HFFc6 (cell line): Measurements from ENCODE around the gene TMEFF1. TPM values are rescaled to one million over a fixed set of nuclear protein-coding genes. Genes with fewer than 3 reads are reported as not detected.
"Not testable (repeated sequence)": the region's sequence is repeated elsewhere in the genome, so short reads cannot be mapped to it uniquely, and the experiment has no call there.

Experiments used
- DNase-seq: peaks from one replicate; pipeline ENCODE4 v3.0.0-alpha.2; 2018
- H3K27ac Mint-ChIP-seq: 2 replicates; pipeline ENCODE4 v1.8.0; 2020; ENCODE audit warnings: mild to moderate bottlenecking, mixed read lengths
- H3K27me3 Mint-ChIP-seq: 2 replicates; pipeline ENCODE4 v1.8.0; 2021; ENCODE audit warnings: mild to moderate bottlenecking, moderate library complexity, mixed read lengths; ENCODE audit not compliant: insufficient read depth
- H3K36me3 Mint-ChIP-seq: 2 replicates; pipeline ENCODE4 v1.8.0; 2021; ENCODE audit warnings: low read depth, mixed read lengths
- H3K4me1 Mint-ChIP-seq: 2 replicates; pipeline ENCODE4 v1.8.0; 2020; ENCODE audit warnings: low read depth, mixed read lengths
- H3K4me3 Mint-ChIP-seq: 2 replicates; pipeline ENCODE4 v1.8.0; 2020; ENCODE audit warnings: mild to moderate bottlenecking, moderate library complexity, mixed read lengths
- H3K9me3 Mint-ChIP-seq: 2 replicates; pipeline ENCODE4 v1.8.0; 2020; ENCODE audit warnings: mild to moderate bottlenecking, mixed read lengths
- total RNA-seq, 6 experiments: library from RNA; stranded (reverse); fragmentation: NEBNext Ultra II Directional; extraction: Animal tissue kit (Norgen Biotek cat#: 25700); gene quantifications; 2 replicates in 1 of 6; 3 replicates in 5 of 6; pipeline ENCODE4 v1.2.3, GENCODE V29; 2021
- TF ChIP-seq, protein P1 (sequence below): fragments of 200-600 bp; sonication (generic); IDR thresholded peaks from 2 replicates; pipeline ENCODE4 v1.5.0; 2021; ENCODE audit warnings: antibody characterized with exemption, mild to moderate bottlenecking

The TMEFF1 gene
- total RNA-seq, 6 experiments from 2014 or later: 1.3 to 2.4 (median 1.6) TPM

DNA sequence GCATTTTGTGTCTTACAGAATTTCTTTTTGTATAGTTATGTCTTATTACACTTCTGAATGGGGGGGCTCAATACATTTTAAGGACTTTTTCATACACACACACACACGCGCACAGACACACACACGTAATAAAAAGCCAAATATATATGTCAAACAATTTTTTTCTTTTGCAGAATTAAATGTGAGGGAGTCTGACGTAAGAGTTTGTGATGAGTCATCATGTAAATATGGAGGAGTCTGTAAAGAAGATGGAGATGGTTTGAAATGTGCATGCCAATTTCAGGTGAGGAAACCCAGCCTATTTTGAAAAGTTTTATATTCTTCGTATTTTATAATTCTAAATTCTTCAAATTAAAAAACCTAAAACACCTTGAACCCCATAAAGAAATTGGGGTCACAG, 25.6 kb downstream of the TMEFF1 start:
- no peak overlapping the region for H3K27ac Mint-ChIP-seq
- TF ChIP-seq, protein P1, sequence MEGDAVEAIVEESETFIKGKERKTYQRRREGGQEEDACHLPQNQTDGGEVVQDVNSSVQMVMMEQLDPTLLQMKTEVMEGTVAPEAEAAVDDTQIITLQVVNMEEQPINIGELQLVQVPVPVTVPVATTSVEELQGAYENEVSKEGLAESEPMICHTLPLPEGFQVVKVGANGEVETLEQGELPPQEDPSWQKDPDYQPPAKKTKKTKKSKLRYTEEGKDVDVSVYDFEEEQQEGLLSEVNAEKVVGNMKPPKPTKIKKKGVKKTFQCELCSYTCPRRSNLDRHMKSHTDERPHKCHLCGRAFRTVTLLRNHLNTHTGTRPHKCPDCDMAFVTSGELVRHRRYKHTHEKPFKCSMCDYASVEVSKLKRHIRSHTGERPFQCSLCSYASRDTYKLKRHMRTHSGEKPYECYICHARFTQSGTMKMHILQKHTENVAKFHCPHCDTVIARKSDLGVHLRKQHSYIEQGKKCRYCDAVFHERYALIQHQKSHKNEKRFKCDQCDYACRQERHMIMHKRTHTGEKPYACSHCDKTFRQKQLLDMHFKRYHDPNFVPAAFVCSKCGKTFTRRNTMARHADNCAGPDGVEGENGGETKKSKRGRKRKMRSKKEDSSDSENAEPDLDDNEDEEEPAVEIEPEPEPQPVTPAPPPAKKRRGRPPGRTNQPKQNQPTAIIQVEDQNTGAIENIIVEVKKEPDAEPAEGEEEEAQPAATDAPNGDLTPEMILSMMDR: no peak
- H3K36me3 Mint-ChIP-seq: no peaks in the 10 kb centered on the region
- DNase-seq: no peak
- H3K27me3 Mint-ChIP-seq: no peaks in the 10 kb centered on the region
- no peaks in the 10 kb centered on the region for H3K9me3 Mint-ChIP-seq
- H3K4me3 Mint-ChIP-seq: no peak overlapping the region
- H3K4me1 Mint-ChIP-seq: peaks cover 32% of the 10 kb centered on the region

DNA sequence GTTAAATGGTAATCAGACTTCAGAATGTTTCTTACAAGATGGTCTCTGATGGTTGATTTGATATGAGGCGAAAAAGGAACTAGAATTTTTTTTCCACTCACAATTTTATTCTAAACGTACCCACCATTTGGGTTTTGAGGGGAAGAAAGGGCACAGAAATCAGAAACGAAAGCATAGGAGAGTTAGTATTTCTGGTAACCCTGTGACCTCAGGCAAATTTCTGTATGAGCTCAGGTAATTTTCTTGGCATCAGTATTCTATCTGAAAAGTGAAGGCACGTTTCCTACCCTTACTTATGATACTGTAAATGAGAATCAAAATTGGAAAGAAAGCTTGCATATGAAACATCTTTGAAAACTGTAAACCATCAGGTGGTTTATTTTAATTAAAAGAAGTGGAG, 26.5 kb downstream of the TMEFF1 start:
- H3K9me3 Mint-ChIP-seq: no peaks in the 10 kb centered on the region
- H3K36me3 Mint-ChIP-seq: no peaks in the 10 kb centered on the region
- no peaks in the 10 kb centered on the region for H3K27me3 Mint-ChIP-seq
- H3K4me3 Mint-ChIP-seq: no peak overlapping the region
- TF ChIP-seq, protein P1: no peak
- H3K27ac Mint-ChIP-seq: no peak overlapping the region
- H3K4me1 Mint-ChIP-seq: peaks cover 32% of the 10 kb centered on the region
- no peak for DNase-seq

DNA sequence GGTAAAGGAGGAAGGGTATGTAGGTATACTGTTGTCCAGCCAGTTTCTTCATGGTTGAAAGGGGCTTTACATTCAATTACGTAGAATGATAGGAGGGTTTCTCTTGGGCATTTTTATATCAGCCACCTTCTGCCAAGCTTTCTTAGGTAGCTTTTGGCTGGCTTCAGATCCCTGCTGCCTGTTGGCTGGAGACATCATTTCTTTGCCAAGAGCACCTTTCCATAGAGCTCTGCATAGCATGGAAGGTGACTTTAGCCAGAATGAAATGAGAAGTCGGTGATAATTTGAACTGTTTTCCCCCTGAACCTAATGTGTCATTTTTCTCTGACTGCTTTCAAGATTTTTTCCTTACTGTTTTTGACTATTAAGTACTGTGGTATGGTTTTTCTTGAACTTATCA, 26.9 kb downstream of the TMEFF1 start:
- no peaks in the 10 kb centered on the region for H3K27me3 Mint-ChIP-seq
- H3K4me3 Mint-ChIP-seq: no peak overlapping the region
- TF ChIP-seq, protein P1: no peak
- no peaks in the 10 kb centered on the region for H3K36me3 Mint-ChIP-seq
- no peak overlapping the region for H3K27ac Mint-ChIP-seq
- H3K4me1 Mint-ChIP-seq: peaks cover 32% of the 10 kb centered on the region
- no peak for DNase-seq
- H3K9me3 Mint-ChIP-seq: no peaks in the 10 kb centered on the region

DNA sequence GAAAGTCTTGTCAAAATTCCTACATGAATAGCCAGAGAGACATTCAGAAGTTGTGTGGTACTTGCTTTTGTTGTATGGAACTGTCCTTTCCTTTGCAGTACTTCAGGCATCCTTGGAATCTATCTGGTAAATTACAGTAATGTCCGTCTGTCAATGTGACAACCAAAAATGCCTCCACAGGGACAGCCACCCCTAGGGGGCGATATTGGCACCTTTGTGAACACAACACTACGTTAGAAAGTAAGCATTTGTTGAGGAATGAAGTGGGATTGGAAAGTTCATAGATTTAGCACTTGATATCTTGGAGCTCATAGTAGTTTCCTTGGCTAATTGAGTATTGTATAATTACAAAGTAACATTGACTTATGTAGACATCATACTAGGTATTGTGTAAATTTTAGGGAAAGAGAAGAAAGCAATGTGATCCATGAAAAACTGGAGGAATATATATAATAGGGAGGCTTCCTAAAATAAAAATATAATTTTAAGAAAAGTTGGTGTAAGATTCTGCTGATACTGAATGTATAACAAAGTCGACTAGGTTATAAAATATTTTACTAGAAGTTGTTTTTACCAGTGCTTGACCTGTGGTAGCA, 32.7 kb downstream of the TMEFF1 start:
- no peak overlapping the region for H3K27ac Mint-ChIP-seq
- peaks cover 11% of the 10 kb centered on the region; the same call in 1 of the 2 replicates for H3K9me3 Mint-ChIP-seq
- TF ChIP-seq, protein P1: peak; percentile 91
- H3K4me1 Mint-ChIP-seq: peaks cover 18% of the 10 kb centered on the region
- H3K36me3 Mint-ChIP-seq: peaks cover 17% of the 10 kb centered on the region
- H3K4me3 Mint-ChIP-seq: no peak overlapping the region
- no peaks in the 10 kb centered on the region for H3K27me3 Mint-ChIP-seq
- DNase-seq: peak; percentile 55

DNA sequence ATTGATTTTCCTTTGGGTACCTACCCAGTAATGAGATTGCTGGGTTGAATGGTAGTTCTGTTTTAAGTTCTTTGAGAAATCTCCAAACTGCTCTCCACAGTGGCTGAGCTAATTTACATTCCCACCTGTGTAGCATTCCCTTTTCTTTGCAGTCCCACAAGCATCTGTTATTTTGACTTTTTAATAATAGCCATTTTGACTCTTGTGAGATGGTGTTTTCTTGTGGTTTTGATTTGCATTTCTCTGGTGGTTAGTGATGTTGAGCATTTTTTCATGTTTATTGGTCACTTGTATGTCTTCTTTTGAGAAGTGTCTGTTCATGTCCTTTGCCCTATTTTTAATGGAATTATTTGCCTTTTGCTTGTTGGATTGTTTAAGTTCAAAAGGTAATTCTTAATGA, 34.4 kb downstream of the TMEFF1 start:
- H3K4me3 Mint-ChIP-seq, DNase-seq, H3K27me3 Mint-ChIP-seq, H3K27ac Mint-ChIP-seq: not testable (repeated sequence)
- Mint-ChIP-seq H3K9me3 (peaks cover 11% of the 10 kb centered on the region; the same call in 1 of the 2 replicates), H3K4me1 (peaks cover 17% of the 10 kb centered on the region), H3K36me3 (peaks cover 20% of the 10 kb centered on the region)

DNA sequence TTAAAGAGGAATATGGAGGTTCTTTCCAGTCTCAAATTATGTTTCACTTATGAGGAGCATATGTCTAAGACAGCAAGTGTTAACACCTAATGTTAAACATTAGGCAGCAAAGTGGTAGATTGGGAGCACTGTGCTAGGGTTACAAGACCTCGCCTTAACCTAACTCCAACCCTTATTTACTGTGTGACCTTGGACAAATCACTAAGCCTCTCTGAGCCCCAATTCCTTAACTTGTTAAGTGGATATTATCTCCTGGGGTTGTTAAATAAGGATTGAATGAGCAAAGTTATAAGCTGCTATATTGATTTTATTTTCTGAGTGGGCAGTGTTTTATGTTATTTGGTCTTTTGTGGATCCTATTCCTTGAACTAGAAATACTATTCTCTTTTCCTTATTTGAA, 38.3 kb downstream of the TMEFF1 start:
- no peak overlapping the region for H3K27ac Mint-ChIP-seq
- no peak for DNase-seq
- peaks cover 20% of the 10 kb centered on the region for H3K36me3 Mint-ChIP-seq
- H3K27me3 Mint-ChIP-seq: no peaks in the 10 kb centered on the region
- no peak overlapping the region for H3K4me3 Mint-ChIP-seq
- peaks cover 11% of the 10 kb centered on the region; the same call in 1 of the 2 replicates for H3K9me3 Mint-ChIP-seq
- TF ChIP-seq, protein P1: no peak
- 0 out of 2 replicates have a peak, but pooled peaks cover 4% of the 10 kb centered on the region for H3K4me1 Mint-ChIP-seq
